DMS 273 (cell line): Measurements from ENCODE around the gene PFN1.
A peak's percentile ranks its signal among the peaks of the same experiment; 100 is the strongest.

Experiments
- DNase-seq: peaks from one replicate; lab custom pipeline; 2025; ENCODE audit not compliant: unreplicated experiment; lab: John Stamatoyannopoulos, UW

The PFN1 gene

DNA sequence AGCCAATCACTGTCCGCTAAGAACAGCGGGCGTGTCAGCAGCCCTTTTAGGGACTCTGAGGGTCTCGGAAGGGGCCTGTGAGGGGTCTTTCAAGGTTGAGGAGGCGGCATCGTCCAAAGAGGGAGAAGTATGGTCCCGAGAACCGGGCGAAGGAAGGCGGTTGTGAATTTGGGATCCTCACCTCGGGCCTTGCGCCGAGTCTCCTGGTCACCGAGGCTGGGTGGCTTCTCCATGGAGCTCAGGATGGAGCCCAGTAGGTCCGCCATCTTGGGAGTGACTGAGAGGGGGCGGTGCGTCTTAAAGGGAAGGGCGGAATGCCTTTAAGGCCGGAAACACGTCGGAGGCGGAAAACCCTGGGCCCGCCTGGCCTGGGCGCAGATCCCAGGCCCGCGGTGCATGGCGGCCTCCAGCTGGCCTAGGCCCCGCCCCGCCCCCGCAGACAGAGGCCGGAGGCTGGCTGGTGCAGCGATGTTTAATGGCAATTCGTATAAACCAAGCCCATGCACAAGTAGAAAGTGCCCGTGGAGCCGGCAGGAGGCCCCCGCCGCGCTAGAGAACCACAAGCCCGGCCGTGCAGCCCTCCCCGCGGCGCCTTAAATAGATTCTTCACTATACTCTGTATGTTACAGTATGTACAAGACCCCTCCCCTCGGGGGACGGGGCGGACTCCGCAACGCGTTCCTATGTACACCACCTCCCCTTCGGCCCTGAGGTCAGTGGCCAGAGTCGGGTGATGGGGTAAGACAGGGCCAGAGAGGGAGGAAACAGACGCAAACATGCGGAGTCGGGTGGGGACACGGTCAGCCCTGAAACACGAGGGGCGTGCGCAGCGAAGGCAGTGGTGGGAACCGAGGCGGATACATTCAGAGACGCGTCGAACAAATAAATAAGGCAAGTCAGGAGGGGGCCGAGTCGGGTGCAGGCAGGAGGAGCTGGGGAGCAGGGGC lies 19.5 kb upstream of the PFN1 start, which contains the start of gene SPAG7:
Gene SPAG7 (minus strand): TSS at position 279 of the 947 bp plus-strand sequence. CDS start 13 bp downstream, at position 266.
- peak; percentile 96 for DNase-seq

GRCh38 chr17:4966844-4967538 lies 18.7 kb upstream of the PFN1 start:
- DNase-seq, result peak; percentile 98

- DNase-seq, result no peak
Observed at GRCh38 chr17:4965311-4965986, 17.1 kb upstream of the PFN1 start.

DNA sequence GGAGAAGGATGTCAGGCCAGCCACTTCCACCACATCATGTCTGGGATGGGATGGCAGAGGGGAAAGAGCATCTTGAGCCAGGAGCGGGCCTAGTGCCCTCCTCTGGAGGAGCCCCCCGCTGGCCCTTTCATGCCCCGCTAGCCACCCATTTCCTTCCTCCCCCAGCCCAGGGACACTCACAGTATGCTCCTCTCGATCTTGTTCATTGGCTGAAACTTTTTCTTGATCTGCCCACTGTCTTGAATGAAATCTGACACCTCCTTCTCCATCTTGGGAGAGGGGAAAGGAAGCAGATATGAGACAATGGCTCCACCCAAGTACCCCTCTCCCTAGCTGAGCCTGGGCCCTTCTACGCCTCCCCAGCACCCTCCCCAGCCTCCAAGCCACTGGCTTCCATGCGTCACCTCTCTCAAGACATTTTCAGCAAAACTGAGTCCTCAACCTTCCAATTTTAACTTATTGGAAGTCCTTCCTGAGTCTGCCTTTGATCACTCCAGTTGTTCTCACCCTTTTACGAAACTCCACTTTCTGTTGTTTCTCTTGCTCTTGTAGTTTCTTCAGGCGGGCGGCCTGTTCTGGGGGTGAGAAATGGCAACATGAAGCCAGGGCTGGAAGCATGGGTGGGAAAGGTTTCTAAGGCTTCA lies 12.1 kb upstream of the PFN1 start:
- DNase-seq, result no peak

DNA sequence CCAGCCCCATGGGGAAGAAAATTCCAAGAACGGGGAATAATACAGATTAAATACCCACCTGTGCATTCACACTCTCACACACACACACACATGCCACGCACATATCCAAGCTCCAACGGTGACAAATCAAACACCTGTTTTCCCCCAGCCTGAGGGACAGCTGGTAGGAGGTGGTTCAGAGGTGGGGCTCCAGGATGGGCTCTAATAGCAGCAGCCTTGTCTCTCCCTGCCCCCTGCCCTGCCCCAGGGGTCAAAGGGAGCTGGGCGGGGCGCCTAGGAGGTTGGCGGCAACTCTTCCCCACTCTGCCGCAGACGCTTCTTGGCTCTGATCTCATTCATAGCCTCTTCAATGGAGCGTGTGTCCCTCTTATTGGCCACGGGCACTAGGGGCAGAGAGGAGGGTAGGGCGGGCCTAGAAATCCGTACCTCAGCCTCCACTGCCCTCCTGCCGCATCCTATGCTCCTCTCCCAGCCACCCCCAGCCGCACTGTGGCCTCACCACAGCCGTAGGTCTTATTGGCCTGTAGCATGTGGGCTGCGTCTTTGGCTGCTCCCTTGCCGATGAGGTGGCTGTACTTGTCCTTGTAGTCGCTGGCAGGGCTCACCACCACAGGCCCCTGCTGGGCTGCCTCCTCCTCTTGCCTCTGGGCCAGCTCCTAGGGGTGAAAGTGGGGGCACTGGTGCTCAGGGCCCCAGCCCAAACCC lies 11.1 kb upstream of the PFN1 start:
- no peak for DNase-seq

DNA sequence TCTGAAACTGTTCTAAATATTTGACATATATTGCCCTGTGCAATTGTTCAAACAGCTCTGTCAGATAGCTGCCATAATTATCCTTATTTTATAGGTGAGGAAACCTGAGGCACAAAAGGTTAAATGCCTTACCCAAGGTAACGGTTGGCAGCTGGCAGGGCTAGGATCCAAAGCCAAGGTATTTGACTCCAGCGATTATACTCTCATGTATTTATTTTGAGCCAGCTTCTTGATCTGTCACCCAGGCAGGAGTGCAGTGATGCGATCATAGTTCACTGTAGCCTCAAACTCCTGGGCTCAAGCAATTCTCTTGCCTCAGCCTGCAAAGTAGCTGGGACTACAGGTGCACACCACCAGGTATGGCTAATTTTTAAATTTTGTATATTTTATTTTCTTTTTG lies 9.8 kb upstream of the PFN1 start:
- no peak for DNase-seq

GRCh38 chr17:4956493-4957061 lies 8.2 kb upstream of the PFN1 start:
- no peak for DNase-seq

DNA sequence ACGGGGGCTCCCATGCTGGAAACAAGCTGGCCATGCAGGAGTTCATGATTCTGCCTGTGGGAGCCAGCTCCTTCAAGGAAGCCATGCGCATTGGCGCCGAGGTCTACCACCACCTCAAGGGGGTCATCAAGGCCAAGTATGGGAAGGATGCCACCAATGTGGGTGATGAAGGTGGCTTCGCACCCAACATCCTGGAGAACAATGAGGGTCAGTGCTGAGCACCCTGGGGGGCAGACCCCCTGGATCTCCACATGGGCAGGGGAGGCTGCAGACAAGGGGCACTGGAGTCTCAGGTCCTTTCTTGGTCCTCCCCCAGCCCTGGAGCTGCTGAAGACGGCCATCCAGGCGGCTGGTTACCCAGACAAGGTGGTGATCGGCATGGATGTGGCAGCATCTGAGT lies 6.8 kb upstream of the PFN1 start:
- no peak for DNase-seq

DNA sequence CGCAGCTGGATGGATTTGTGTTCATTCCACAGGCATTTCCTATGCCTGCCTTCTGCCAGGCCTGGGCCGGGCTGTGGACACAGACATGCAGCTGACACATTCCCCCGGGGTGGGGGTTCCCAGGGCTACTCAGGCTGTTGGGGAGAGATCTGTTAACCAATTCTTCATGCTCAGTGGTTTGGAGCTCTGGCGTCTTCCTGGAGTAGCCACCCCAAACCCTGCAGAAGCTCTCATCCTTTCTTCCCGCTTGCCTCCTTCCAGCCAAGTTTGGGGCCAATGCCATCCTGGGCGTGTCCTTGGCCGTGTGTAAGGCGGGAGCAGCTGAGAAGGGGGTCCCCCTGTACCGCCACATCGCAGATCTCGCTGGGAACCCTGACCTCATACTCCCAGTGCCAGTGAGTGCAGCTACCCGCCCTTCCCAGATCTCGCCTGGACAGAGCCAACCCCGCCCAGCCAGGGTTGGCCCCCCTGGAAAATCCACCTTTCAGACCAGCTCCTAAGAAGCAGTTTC lies 5.2 kb upstream of the PFN1 start:
- no peak for DNase-seq

- DNase-seq, result no peak
Observed at GRCh38 chr17:4951486-4951885, 3.2 kb upstream of the PFN1 start.

DNA sequence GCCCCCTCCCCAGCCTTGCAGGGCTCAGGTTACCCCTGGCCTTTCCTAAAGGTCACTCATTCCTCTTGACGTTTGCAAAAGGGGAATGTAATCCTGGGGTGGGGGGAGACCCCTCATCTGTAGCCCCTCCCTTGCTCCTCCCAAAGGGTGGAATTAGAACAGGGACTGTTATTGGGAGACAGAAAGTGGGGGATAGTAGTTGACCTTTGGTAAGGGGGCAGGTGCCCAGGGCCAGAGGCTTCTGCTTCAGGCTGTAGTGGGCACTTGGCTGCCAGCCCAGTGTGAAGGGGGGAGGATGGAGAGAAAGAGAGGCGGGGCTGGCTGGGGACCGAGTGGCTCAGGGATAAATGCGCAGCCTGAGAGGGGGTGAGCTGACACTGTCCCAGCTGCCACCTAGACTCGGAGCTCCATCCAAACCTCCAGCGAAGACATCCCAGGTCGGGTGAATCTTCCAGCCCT lies 2.4 kb upstream of the PFN1 start, which contains the start of gene ENO3:
Gene ENO3 (plus strand): TSS at position 374 of the 459 bp plus-strand sequence. CDS start 711 bp downstream, outside the sequence.
- DNase-seq, result no peak

DNA sequence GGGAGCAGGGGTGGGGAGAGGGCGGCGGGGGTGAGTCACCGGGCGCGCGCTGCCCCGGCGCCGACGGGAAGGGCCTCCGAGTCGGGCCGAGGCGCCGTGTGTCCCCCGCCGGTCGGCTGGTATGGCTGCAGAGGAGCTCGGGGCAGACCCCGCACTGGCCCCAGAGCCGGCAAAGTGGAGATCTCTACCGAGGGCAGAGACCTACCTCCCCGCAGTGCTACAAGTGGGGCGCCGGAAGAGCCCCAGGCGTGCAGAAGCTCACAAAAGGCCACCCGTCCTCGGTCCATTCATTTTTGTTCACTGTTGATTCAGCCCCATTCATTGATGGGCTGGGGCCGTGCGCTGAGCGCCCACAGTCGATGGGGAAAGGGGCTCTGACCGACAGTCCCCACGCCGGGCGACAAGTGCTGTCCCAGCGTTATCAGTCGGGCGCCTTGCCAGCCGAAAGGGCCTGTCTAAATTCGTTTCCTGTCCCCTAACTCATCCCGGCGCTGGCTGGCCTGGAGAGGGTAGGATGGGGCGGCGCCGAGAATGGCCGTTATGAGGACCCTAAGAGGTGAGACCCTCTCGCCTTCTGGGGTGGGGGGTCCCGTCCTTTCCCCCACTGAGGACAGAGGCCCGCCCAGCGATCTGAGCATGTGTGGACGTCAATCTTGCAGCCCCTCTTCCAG lies 1.9 kb upstream of the PFN1 start:
- DNase-seq, result no peak

DNA sequence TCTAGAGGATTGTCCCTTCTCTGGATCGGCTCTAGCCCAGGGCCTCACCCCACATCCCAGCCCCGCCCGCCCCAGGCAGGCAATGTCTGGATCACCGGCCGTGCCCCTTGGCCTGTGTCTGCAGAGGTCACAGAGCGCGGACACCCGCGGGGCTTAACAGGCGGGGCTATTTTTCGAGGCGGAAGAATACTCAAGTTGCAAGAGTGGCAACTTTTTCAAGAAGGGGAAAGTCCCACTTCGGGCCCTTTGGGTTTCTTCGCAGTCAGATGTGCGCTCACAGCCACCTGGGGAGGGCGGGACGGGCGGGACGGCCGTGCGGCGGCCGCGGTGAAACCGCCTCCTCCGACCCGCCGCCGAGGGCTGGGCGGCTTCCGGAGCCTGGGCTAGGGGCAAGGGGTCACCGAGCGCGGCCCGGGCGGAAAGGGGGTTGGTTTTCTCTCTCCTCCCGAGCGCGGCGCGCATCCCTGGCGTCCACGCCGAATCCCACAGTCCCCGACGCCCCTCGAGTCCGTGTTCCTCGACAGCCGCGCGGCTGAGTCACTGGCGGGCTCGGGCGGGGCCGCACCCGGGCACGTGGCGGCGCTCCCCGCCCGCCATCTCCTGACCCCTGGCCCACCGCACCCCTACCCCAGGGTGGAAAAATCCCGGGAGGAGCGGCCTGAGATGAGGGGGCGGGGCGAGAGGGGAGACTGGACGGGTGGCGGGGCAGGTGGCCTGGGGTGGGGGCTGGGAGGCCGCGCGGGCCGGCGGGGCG lies 1.2 kb upstream of the PFN1 start:
- DNase-seq, result peak; percentile 72

DNA sequence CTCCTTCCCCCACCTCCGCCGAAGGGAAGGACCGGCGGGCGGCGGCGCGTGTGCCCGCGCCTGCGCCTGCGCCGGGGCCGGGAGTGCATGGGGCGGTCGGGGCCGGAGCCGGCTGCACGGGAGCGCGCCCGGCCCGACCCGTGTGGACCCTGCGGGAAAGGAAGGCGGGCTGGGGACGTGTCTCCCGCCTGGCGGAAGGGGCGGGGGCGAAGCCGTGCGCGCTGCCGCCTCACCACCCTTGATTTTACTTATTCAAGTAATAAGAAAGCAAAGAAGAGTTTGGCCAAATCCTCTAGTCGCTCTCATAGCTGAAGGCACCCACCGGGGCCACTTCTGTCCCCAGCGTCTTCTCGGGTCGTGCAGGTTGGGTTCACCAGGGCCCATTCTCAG lies 596 bp upstream of the PFN1 start:
- DNase-seq, result peak; percentile 94

DNA sequence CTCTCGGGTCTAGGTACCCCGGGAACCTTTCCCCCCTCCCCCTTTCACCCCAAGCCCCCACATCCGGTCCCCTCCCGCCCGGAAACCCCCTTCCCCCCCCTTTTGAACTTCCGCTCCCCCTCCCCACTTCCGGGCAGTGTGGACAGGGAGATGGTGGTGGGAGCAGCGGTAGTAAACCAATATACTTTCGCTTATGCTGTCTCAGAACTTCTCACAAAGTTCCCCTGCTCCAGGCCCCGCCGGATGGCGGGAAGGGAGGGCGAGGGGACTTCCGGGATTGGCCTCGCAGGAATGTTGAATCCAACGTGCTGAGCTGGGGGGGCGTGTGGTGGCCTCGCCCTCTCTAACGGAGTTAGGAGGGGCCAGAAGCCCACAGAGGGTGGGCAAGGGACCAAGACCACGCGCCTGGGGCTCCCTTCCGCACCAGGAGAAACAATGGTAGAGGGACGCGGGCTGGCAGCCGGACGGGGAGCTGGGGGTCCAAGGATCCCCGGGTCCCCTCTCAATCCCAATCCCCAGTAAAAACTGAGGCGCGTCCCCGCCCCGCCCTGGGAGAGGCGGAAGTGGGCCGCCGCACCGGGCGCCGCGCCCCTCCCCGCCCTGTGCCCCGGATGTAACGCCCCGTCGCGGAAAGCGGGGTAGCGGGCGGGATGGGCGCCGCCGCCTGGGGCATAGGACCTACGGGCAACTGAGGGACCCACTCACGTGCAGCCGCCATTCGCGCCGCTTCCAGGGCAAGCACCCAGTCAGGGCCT lies 742 bp downstream of the PFN1 start:
- DNase-seq, result peak; percentile 67

GRCh38 chr17:4947010-4947410 lies 1.3 kb downstream of the PFN1 start:
- DNase-seq, result peak; percentile 33

DNA sequence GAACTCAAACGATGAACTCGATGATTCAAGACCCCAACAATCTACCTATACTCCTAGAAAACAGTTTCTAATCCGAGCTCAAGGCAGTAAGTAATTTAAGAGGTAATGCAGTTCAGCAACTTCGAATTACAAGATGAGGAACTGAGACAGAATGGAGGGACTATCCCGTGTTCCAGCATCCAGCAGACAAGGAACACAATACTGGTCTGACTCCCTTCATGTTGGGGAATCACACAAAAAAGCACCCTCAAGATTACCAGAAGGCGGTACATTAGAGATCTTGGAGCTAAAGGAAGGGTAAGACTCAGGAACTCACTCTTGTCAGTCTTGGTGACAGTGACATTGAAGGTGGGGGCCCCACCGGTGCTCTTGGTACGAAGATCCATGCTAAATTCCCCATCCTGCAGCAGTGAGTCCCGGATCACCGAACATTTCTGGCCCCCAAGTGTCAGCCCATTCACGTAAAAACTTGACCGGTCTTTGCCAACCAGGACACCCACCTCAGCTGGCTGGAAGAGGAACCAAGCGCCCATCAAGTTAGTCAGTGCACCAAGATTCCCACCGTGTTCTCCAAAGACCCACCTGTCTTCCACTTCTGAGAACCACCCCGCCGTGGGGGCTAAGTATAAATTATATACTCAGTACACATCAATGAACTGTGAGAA lies 1.9 kb downstream of the PFN1 start:
- no peak for DNase-seq
